GM19023 (cell line): ENCODE measurements around the gene KLHL35.
"Not testable (repeated sequence)": the region's sequence is repeated elsewhere in the genome, so short reads cannot be mapped to it uniquely, and the experiment has no call there.

ENCODE experiments used
- ATAC-seq: cut with Tn5 transposase; IDR thresholded peaks from one replicate; pipeline ENCODE4 v1.9.1; 2021; ENCODE audit warnings: mild to moderate bottlenecking, moderate library complexity; ENCODE audit not compliant: unreplicated experiment

The KLHL35 gene

DNA sequence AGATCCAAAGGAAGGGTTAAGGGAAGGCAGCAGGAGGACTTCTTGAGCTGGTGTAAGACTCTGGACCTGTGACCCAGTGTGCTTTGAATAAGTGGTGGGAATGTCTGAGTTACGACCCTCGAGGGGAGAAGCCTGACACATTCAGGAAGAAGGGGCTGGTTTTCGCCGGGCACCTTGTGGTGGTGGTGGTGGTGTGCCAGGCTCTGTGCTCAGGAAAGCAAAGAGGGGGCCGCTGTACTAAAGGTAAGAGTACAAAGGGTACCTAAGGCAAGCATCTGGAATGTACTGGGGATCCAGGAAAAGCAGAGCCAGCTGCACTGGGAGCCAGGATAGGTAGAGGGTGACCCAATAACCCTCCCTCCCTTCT is 6.3 kb downstream of the KLHL35 start:
- ATAC-seq: no peak

DNA sequence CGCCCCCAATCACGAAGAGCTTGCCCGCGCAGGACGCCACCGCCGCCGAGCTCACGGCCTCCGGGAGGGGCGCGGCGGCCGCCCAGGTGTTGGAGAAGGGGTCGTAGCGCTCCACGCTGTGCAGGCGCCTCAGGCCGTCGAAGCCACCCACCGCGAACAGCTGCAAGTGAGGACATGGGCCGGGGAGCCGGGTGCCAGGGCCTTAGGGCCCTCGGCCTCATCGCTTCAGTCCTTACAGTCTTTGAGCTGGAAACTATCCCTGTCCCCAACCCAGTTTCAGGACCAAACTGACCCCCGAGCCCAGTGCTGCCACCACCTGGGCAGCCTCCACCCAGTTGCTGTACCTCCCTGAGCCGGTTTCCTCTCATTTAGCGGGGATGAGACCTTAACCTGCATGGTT is 7.6 kb downstream of the KLHL35 start:
- ATAC-seq: no peak

DNA sequence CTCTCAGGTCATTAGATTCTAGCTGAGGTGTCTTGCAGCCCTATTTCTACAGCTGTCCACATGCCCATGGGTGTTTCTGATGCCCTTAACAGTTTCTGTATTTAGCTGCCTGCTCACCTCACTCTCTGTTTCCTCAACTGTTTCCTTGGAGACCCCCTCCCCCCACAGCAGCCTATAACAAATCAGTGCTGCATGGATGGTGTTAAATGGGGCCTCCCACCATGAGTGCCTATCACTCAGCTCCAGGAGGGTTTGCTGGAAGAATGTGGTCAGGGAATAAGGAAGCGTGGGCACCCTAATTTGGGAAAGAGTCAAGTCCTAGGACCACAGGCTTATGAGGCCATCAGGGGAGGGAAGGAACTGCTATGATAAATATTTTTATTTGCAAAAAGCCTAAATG is 8.6 kb downstream of the KLHL35 start:
- ATAC-seq: no peak

DNA sequence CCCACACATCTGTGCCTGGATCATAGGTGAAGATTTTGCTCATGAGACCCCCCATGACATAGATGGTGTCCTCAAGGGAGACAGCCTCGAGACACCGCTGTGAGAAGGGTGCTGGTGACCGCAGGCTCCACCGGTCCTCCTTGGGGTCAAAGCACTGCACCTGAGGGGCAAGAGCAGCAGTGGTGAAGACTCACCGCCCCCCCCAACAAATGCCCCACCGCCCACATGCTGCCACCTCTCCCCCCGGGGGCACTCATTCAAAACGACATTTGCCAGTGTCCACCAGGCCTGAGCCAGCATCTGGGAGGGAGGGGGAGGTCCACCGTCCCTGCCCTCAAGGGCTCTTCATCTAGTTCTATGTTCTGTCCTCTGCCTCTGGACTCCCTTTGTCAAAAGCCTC is 9.3 kb downstream of the KLHL35 start:
- no peak for ATAC-seq

DNA sequence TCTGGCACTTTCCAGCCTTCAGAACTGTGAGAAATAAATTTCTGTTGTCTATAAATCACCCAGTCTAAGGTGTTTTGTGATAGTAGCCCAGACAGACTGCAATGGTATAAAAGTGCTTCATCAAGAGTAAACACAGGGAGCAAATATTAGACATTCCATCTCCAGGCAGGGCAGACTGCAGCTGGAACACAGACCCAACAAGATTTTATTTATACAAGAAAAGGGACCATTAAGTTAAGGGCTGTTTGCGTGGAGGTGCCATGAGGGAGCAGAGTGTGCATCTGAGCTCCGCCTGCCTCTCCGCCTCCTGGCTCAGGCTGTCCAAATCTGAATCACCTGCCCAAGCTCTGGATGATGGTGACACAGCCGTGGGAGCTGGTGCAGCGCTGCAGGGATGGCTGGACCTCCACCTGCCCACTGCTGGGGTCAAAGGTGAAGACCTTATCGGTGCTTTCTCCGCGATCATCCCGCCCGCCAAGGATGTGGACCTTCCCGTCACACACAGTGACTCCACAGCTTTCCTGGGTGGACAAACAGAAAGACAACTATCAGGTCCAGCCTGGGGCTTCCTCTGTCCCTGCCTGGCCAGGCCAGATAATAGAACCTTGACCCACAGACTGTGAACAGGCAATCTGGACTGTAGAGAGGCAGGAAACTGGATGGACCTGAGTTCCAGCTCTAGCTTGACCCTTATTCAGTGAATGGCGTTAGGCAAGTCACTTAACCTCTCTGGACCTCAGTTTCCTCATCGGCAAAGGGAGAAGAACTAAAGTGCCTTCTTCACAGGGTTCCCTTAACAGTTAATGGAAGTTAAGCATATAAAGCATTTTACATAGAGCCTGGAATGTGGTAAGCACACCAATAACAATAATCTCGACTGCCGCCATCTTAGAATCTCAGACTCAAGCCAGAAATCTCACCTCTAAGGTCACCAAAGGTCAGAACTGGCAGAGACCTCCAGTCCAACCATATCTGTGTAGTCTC is 10.5 kb downstream of the KLHL35 start:
- no peak for ATAC-seq

DNA sequence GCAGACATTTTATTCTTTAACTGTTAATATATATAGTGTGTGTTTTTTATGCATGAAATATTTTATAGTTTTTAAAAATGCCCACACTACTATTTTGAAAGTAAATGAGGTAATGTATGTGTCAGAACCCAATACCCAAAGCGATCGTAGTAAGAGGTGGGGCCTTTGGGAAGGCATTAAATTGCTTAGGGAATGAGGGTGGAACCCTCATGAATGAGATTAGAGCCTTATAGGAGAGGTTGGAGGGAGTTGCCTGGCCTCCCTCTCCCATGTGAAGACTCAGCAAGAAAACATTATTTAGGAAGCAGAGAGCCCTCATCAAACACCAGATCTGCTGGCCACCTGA is 11.1 kb downstream of the KLHL35 start:
- no peak for ATAC-seq

DNA sequence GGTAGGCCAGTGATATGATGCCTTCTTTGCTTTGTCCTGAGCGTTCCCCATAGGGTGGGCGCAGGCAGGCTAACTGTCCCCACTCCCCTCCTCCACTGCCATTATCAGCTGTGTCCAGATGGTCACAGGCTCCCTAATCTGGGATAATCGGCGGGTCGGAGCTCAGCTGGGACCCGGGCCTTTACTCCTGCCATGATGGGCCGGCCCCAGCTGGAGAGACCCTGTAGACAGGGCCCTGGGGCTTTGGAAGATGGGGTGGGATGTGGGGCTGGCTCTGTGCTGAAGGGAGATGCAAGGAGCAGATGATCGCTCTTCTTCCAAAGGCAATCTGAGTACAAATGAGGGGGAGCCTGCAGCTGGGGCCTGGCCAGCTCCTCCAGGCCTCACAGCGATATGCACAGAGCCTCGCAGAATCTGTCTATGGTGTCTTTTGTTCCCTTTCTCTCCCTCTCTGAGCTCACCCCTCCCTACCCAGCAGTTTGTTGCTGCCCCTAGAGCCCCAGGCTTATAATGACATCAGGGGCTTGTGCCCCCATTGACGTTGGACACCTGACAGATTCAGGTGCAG is 11.9 kb downstream of the KLHL35 start:
- ATAC-seq: no peak

DNA sequence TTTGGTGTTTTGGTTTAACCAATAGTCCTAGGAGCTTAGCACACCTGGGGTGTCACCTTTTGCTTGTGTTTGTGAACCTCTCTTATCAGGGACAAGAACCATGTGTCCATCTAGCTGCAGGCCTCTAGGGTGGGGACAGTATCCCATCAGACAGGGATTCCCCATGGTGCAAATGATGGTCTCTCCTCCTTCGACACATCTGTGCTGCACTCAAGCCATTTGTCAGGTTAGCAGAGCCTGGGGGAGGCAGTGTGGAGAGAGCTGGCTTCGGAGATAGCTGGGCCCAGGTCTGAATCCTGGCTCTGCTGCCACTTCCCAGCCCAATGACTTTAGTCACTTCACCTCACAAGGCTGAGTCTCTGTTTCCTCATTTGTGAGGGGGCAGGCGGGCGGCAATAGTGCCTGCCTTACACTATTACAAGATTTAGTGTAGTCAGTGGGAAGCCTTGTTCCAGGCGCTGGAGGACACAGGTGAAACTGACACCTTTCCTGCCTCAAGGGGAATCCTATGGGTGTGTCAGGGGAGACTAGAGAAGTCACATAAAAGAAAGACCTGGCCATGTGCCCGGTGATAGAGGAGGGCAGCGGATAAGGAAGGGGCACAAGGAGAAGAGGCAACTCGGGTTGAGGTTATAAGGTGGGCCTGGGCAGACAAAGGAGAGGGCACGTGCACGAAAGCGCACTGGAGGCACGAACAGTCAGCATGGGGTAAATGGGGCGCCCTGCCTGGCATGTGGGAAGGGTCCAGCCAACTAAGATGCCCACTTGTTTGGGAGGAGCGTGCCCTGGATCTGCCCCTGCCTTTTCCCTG is 12.6 kb downstream of the KLHL35 start:
- ATAC-seq: no peak

DNA sequence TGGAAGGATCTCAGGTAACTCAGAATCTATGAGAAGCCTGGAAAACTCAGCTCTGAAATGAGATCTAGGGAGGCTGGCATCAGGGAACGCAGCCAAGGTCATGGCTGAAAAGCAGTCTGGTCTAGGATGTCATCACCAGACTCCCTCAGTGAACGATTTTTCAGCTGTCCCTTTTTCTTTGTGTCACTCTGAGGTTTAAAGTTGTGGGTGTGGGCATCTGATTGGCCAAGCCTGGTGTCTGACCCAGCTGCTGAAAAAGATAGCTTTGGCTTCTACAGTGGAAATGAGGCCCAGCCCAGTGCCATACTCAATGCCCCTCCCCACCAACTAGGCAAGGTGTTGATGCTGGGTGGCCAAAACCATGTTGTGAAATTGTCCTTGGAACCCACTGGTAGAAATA is 19.1 kb downstream of the KLHL35 start:
- ATAC-seq: no peak

DNA sequence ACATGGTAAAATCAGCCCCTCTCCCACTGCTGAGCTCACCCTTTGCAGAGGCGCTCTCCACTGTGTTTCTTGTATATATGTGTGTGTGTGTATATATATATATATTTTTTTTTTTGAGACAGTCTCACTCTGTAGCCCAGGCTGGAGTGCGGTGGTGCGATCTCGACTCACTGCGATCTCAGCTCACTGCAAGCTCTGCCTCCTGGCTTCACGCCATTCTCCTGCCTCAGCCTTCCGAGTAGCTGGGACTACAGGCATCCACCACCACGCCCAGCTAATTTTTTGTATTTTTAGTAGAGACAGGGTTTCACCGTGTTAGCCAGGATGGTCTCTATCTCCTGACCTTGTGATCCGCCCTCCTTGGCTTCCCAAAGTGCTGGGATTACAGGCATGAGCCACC is 19.9 kb downstream of the KLHL35 start:
- ATAC-seq: not testable (repeated sequence)

DNA sequence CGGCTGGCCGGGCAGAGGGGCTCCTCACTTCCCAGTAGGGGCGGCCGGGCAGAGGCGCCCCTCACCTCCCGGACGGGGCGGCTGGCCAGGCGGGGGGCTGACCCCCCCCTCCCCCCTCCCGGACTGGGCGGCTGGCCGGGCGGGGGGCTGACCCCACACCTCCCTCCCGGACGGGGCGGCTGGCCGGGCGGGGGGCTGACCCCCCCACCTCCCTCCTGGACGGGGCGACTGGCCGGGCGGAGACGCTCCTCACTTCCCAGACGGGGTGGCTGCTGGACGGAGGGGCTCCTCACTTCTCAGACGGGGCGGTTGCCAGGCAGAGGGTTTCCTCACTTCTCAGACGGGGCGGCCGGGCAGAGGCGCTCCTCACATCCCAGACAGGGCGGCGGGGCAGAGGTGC is 23.0 kb downstream of the KLHL35 start:
- not testable (repeated sequence) for ATAC-seq

DNA sequence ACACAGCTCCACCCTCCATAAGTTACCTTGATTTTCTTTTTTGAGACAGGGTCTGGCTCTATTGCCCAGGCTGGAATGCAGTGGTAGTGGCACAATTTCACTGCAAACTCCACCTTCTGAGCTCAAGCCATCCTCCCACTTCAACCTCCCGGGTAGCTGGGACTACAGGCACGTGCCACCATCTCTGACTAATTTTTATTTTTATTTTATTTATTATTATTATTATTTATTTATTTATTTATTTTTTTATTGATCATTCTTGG is 24.1 kb downstream of the KLHL35 start:
- no peak for ATAC-seq

DNA sequence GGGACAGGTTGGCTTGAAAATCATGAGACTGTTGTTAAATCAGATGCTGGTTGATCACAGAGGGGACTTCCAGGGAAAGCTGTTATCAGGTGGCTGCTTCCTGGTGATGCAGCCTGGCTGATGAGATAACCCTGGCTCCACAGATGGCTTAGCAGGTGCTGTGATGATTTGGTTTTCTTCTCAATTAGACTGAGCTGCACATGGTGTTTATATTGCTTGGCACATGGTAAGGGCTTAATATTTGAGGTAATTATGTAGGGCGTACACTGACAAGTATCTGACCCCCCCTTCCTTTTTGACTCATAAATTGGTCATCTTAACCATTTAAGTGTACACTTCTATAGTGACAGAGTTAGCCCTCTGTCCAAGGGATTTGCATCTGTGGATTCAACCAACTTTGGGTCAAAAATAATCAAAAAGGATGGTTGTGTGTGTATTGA is 26.6 kb downstream of the KLHL35 start:
- no peak for ATAC-seq

DNA sequence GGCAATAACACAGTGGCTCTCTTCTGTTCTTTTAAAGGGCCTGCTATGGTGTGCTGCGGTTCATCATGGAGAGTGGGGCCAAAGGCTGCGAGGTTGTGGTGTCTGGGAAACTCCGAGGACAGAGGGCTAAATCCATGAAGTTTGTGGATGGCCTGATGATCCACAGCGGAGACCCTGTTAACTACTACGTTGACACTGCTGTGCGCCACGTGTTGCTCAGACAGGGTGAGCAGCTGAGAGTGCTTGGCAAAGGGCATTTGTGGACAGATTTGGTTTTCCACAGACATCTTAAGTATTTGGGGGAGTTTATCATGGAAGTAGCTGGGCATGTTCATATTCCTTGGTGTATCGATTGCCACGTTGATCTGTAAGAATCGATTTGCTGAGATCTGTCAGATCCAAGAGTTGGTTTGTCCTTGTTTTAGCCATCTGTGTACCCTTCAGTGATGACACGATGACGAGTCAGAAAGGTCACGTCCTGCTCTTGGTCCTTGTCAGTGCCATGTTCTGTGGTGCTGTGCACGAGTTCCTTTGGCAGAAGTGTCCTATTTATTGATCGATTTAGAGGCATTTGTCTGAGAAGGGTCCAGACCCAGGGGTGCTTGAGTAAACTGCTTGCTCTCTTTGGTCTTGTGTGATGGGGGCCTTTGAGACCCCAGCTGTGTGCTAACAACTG is 28.9 kb downstream of the KLHL35 start:
- no peak for ATAC-seq

DNA sequence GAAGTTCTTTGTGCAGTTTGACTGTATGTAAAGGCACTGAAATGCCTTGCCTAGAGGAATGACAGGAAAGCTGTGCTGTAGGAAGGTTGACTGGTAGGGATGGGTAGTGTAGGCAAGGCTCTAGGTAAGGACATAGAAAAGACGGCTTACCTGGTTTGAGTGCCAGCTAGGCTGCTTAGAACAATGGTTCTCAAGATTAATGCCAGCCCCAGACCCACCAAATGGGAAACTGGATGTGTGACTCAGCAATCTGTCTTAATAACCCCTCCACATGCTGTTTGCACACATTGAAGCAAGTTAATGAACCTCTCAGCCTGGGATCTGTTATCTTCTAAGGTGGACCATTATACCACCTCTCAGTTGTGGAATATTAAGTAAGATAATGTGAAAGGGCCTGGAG is 30.0 kb downstream of the KLHL35 start:
- no peak for ATAC-seq

DNA sequence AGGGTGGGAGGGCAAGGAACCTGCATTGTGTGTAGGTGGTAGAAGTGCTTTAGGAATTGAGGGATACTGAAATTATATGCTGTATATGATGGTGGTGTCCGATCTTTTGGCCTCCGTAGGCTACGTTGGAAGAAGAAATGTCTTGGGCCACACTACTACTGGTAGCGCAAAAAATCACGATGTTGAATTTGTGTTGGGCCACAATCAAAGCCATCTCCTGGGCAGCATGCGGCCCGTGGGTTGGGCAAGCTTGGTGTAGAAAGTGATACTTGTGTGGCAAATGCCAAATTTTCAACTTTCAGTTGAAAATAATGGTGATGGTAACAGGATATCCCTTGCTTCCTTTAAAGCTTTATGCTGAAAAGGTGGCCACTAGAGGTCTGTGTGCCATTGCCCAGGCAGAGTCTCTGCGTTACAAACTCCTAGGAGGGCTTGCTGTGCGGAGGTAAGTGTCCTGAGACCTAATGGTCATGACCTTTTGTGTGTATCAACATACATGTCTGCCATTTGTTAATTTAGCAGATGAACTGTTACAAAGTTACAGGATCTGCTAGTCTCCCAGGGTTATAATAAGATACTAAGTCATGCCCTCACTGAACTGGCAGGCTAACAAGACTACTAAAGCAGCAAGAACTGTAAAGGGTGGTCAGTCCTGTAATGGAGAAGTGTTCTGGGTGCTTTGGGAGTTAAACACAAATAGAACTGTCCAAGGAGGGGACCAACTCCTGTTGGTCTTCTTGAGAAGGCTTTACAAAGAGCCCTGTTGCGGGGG is 30.8 kb downstream of the KLHL35 start:
- no peak for ATAC-seq

DNA sequence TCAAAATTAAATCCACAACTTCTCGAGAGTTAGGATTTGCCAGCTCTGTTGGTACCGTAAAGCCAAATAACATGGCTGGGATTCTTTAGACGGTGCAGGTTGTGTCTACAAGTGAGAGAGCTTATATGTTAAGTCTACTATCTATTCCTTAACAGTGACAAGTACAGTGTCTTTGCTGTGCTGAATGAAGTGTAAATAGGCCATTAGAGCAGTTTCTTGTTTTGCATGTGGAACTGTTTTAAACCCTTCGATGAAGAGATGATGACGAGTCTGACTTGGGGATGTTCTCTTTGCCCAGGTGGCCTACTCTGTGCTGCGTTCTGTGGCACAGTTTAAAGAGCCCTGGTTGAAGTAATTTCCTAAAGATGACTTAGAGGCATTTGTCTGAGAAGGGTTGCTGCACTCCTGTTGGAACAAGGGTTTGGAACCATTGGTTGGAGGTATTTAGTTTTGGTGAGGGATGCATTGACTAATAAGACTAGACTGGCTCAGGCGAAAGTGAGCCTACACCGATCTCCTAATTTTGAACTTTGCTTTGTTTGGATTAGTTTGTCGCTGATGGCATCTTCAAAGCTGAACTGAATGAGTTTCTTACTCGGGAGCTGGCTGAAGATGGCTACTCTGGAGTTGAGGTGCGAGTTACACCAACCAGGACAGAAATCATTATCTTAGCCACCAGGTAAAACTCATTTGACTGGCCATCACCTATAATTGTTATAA is 32.7 kb downstream of the KLHL35 start:
- ATAC-seq: no peak

DNA sequence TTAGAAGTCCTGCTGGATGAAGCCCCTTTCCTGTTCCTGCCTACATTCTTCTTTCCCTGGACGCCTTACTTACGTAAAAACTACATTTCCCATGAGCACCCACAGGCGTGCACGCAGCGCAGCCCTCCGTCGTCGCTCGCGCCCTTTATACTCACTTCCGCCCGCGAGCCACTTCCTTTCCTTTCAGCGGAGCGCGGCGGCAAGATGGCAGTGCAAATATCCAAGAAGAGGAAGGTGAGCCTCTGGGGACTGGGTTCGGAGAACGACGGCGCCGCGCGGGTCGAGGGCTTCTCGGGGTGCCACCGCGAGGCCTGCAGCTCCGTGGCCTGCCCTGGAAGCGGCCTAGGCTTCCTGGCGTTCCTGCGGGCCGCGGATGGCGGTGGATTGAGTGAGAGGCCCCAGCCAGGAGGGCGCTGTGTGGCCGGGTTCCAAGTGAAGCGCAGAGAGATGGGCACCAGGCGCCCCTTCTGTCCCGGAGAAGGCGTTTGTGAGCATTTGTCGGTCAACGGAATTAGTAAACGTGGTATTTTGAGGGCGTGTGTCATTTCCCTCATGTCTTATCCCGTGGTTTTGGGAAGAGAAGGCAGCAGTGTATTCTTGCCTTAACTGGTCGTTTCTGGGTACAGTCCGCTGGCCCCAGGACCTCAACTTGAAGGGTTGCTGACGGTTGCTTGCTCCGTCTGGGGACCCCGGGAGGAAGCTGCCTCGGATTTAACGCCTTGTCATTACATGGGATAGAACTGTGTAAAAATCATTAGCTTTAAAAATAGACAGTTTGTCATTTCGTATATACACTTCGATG is 33.5 kb downstream of the KLHL35 start, which contains the start of gene RPS3:
Gene RPS3, plus strand, starts transcription at position 175 of the 802 bp plus-strand sequence. Its CDS starts 30 bp downstream, at position 205.
- peak; percentile 81 for ATAC-seq

DNA sequence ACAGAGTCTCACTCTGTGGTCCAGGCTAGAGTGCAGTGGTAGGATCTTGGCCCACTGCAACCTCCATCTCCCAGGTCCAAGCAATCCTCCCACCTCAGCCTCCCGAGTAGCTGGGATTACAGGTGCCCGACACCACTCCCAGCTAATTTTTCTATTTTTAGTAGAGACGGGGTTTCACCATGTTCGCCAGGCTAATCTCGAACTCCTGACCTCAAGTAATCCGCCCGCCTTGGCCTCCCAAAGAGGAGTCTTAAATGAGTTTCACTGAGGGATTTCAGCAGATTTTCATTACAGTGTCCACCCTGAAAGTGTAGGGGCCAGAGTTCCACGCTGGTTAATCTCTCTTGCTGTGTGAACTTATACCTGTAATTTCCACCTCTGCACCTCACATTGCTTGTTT is 34.1 kb downstream of the KLHL35 start:
- ATAC-seq: peak; percentile 9
